Muscle of leg (tissue), 16 donors: Measurements from ENCODE around the gene KNDC1. TPM values are rescaled to one million over a fixed set of nuclear protein-coding genes. Genes with fewer than 3 reads are reported as not detected.
"Not testable (repeated sequence)": the region's sequence is repeated elsewhere in the genome, so short reads cannot be mapped to it uniquely, and the experiment has no call there.

Experiments
- DNase-seq: peaks from one replicate; pipeline ENCODE4 v3.0.0; 2013
- H3K27ac ChIP-seq: one replicate; pipeline ENCODE4 v1.5.1; 2013; ENCODE audit warnings: mild to moderate bottlenecking, low read length, control low read depth
- H3K27me3 ChIP-seq: one replicate; pipeline ENCODE4 v1.6.1; 2013; ENCODE audit warnings: low read length; ENCODE audit not compliant: control insufficient read depth, insufficient read depth
- H3K36me3 ChIP-seq: one replicate; pipeline ENCODE4 v1.6.1; 2013; ENCODE audit warnings: low read length; ENCODE audit not compliant: control insufficient read depth, insufficient read depth
- H3K4me1 ChIP-seq: one replicate; pipeline ENCODE4 v1.6.1; 2013; ENCODE audit warnings: low read length; ENCODE audit not compliant: control insufficient read depth, insufficient read depth
- H3K4me3 ChIP-seq: one replicate; pipeline ENCODE4 v1.5.1; 2013; ENCODE audit warnings: low read length, control low read depth
- H3K9me3 ChIP-seq: replicated peaks from 2 replicates; pipeline ENCODE4 v1.6.1; 2013; ENCODE audit warnings: low read depth, low read length; ENCODE audit not compliant: control insufficient read depth
- WGBS: methylation state at CpG from one replicate; pipeline ENCODE4 v1.1.5; 2013; ENCODE audit warnings: missing lambda C conversion rate; ENCODE audit not compliant: insufficient coverage; 5-methylcytosine and 5-hydroxymethylcytosine counted together
- long read RNA-seq, 11 donors: transcript quantifications; one replicate each; lab custom pipeline, GENCODE V29; 2026
- polyA plus RNA-seq, 8 donors: library from polyadenylated mRNA; unstranded; fragments of 120-200 nt; gene quantifications; one replicate each; pipeline versions ENCODE4 v1.2.1 to v1.2.3, GENCODE V29; 2013; ENCODE audit warnings: inconsistent platforms in 1 of 8, low replicate concordance in 1 of 8; ENCODE audit not compliant: insufficient read length in 8 of 8, insufficient read depth in 1 of 8
- total RNA-seq: library from RNA; stranded (reverse); fragments of 120-200 nt; gene quantifications from one replicate; pipeline ENCODE4 v1.2.4, GENCODE V29; 2013

KNDC1 gene, protein sequence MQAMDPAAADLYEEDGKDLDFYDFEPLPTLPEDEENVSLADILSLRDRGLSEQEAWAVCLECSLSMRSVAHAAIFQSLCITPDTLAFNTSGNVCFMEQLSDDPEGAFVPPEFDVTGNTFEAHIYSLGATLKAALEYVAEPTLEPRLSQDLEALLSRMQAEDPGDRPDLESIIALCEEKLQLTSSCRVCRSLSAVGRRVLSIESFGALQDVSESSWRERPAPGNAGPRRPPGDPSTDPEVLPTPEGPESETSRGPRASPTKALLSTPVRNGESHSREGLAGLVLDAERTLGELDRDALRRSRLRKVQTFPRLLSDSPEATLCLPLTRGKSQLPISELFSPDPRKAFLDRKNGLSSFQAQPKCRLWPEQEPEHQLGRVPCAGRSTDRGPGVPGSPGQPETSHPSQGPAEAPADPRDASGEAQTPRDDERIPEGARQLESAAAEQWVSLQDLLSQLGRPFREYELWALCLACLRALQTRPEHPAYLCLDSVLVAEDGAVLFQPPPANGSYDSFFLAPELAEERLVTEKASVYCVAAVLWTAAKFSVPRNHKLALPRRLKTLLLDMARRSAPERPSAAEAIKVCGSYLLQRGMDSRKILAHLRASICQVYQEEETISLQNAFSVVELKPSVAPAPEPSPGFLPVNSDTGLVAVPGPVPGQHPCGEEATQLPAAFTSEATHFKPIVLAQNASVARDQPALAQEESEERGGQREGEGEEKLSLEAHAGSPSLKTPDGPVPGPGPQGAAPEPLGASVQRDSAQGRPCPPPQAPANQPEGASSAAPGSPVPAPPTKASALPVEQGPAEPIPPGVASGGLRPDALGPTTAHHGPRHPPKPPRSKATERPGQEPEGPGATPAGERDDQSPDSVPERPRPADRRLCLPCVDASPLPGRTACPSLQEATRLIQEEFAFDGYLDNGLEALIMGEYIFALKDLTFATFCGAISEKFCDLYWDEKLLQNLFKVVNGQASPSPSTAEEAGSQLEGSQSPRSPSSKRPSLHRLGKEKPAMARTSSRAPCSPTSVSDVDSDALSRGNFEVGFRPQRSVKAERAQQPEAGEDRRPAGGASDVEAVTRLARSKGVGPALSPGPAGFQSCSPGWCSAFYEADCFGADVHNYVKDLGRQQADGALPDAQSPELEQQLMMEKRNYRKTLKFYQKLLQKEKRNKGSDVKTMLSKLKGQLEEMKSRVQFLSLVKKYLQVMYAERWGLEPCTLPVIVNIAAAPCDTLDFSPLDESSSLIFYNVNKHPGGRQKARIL (N-terminal part only)
- 2.7 TPM for total RNA-seq
- polyA plus RNA-seq = 1 to 10 TPM; 1.5 to 9.8 (median 4.5) TPM
- long read RNA-seq, donor 1 = 0 reads
- long read RNA-seq, donor 2 = 0 reads
- long read RNA-seq, donor 3, partial matches to known transcripts = 0 of 1 reads
- long read RNA-seq, donor 3, other reads (novel, unspliced or antisense) = 0 of 1 reads
- long read RNA-seq, donor 4 = 0 reads
- long read RNA-seq, donor 5 = 0 reads
- long read RNA-seq, donor 6, partial matches to known transcripts = 0 of 2 reads
- long read RNA-seq, donor 6, other reads (novel, unspliced or antisense) = 0 of 2 reads
- long read RNA-seq, donor 7 = 0 reads
- long read RNA-seq, donor 8 = 0 reads
- long read RNA-seq, donor 9 = 0 reads
- long read RNA-seq, donor 10 = 0 reads
- long read RNA-seq, donor 11, partial matches to known transcripts = 0 of 1 reads
- long read RNA-seq, donor 11, other reads (novel, unspliced or antisense) = 0 of 1 reads

DNA sequence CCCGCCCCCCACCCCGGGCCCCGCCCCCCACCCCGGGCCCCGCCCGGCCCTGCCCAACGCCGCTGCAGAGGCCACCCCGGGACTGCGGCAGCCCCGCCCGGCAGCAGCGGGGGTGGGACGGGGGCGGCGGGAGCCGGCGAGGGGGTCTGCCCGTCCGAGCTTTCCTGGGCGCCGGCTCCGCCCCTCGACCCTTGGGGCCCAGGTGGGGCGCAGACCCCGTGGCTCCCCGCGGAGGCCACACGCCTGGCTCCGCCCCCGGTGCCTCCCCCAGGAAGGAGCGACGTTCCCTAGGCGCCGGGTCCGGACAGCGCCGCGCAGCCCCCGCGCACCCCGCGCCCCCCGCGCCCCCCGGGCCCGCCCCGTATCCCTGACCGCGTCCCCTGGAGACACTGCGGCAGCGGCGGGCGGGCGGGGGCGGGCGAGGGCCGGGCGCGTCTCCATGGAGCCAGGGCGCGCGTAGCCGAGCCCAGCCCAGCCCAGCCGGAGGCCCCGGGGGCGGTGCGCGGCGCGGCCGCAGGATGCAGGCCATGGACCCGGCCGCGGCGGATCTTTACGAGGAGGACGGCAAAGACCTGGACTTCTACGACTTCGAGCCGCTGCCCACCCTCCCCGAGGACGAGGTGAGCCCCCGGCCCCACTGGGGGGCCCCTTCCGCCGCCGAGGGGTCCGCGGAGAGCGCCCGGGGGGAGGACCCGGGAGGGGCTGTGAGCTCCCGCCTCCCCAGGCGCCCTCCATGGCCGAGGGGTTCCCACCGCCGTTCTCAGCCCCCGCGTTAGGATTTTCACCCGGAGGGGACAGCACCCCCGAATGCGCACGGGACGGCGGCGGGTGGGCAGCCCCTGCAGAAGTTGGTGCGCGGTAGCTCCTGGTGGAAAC, at the start of gene KNDC1:
TSS of gene KNDC1 (plus strand) at position 270 of the 876 bp plus-strand sequence. CDS start at position 519, 249 bp downstream.
- under 1% methylated on average over 93 of the region's 108 CpGs for WGBS

DNA sequence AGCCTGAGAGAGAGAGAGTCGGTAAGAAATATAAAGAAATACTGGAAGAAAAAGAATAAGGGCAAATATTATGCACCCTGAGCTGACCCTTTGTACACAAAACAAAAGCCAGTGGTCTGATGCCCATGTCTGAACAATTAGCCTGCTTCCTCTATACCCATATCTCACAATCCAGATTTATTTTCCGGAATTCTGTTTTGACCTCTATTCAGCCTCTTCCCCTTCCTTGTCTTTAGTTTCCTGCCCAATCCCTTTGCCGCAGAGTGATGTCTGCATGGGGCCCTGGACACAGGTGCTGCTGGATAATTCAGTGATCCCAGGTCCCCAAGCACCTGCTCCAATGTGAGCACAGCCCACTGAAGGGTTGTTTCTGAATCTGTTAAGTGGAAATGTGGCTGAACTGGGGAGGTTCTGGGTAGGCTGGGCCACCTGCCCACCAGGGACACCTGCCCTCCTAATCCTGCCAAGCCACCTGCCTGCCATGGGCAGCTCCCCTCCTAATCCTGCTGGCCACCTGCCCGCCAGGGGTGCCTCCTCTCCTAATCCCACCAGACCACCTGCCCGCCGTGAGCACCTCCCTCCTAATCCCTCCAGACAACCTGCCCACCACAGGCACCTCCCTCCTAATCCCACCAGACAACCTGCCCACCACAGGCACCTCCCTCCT, 49.3 kb upstream of the KNDC1 start:
- peaks cover 23% of the 10 kb centered on the region for H3K9me3 ChIP-seq
- 57% methylated on average over 3 of the region's 6 CpGs for WGBS
- DNase-seq = no peak
- H3K27ac ChIP-seq = peak overlapping the region; percentile 80
- peaks cover 20% of the 10 kb centered on the region for H3K4me1 ChIP-seq
- no peaks in the 10 kb centered on the region for H3K36me3 ChIP-seq
- H3K27me3 ChIP-seq = no peaks in the 10 kb centered on the region
- no peak overlapping the region for H3K4me3 ChIP-seq

More for the DNA sequence above, at the start of gene KNDC1:
- Histone ChIP-seq H3K27me3 (peaks cover 59% of the 10 kb centered on the region), H3K9me3 (no peaks in the 10 kb centered on the region), H3K4me1 (peaks cover 52% of the 10 kb centered on the region), H3K4me3 (peak within 1 kb of the TSS; percentile 43), H3K36me3 (no peaks in the 10 kb centered on the region), H3K27ac (peak within 1 kb of the TSS; percentile 59)
- peak; percentile 58 for DNase-seq

GRCh38 chr10:133111640-133112039, 48.4 kb upstream of the KNDC1 start:
- peak; percentile 37 for DNase-seq
- not testable (repeated sequence) for H3K36me3 ChIP-seq, H3K4me3 ChIP-seq, H3K27me3 ChIP-seq, H3K27ac ChIP-seq
- WGBS = 16% methylated on average over 4 of the region's 7 CpGs
- H3K9me3 ChIP-seq = peaks cover 20% of the 10 kb centered on the region
- H3K4me1 ChIP-seq = peaks cover 21% of the 10 kb centered on the region

DNA sequence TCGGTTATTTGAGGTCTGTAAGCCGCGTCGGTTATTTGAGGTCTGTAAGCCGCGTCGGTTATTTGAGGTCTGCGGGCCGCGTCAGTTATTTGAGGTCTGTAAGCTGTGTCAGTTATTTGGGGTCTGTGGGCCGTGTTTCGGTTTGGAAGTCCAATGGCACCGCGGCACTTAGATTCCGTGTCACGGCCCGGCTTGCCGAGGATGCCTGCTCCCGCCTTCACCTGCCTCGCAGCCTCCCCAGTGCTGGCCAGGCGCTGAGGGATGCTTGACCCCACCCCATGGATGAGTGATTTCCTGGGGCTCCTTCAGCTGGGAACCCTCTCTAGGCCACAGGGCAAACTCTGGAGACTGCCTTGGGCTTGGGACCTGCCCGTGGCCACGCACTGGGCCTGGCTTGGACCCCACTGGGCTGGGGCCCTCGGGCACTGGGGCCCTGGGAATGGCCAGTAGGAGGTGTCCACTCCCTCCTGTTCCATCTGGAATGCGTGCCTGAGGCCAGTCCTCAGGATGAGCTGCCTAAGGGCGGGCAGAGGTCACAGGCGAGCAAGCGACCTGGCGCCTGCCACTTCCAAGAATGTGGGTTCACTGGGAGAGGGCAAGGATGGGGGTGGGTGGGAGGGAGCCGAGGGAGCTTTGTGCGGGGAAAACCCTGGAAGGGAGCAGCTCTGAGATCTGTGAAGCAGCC, 46.7 kb upstream of the KNDC1 start:
- Histone ChIP-seq H3K36me3 (no peaks in the 10 kb centered on the region), H3K9me3 (peaks cover 5% of the 10 kb centered on the region), H3K4me3 (no peak overlapping the region), H3K27ac (no peak overlapping the region), H3K27me3 (no peaks in the 10 kb centered on the region), H3K4me1 (peaks cover 36% of the 10 kb centered on the region)
- no peak for DNase-seq
- WGBS = 90% methylated on average over 26 of the region's 31 CpGs

- 87% methylated on average over 11 of the region's 12 CpGs for WGBS
- H3K4me1 ChIP-seq = peaks cover 36% of the 10 kb centered on the region
- no peak overlapping the region for H3K27ac ChIP-seq
- no peak overlapping the region for H3K4me3 ChIP-seq
- no peaks in the 10 kb centered on the region for H3K36me3 ChIP-seq
- H3K27me3 ChIP-seq = no peaks in the 10 kb centered on the region
- no peak for DNase-seq
- no peaks in the 10 kb centered on the region for H3K9me3 ChIP-seq
Observed at GRCh38 chr10:133113847-133114246, 46.2 kb upstream of the KNDC1 start.

- no peaks in the 10 kb centered on the region for H3K27me3 ChIP-seq
- WGBS = 84% methylated on average over 18 of the region's 18 CpGs
- H3K36me3 ChIP-seq = no peaks in the 10 kb centered on the region
- no peak overlapping the region for H3K4me3 ChIP-seq
- H3K27ac ChIP-seq = no peak overlapping the region
- H3K4me1 ChIP-seq = peaks cover 32% of the 10 kb centered on the region
- peaks cover under 1% of the 10 kb centered on the region for H3K9me3 ChIP-seq
- DNase-seq = no peak
Observed at GRCh38 chr10:133114251-133114650, 45.8 kb upstream of the KNDC1 start.

- WGBS = 78% methylated on average over 28 of the region's 33 CpGs
- H3K27me3 ChIP-seq = no peaks in the 10 kb centered on the region
- H3K27ac ChIP-seq = no peak overlapping the region
- H3K9me3 ChIP-seq = peaks cover 4% of the 10 kb centered on the region
- H3K36me3 ChIP-seq = no peaks in the 10 kb centered on the region
- H3K4me3 ChIP-seq = no peak overlapping the region
- DNase-seq = no peak
- peaks cover 26% of the 10 kb centered on the region for H3K4me1 ChIP-seq
Observed at GRCh38 chr10:133114726-133115452, 45.1 kb upstream of the KNDC1 start.
